ENCODE results near the gene LETM1. TPM values are rescaled to one million over a fixed set of nuclear protein-coding genes. Genes with fewer than 3 reads are reported as not detected.
A peak's percentile ranks its signal among the peaks of the same experiment; 100 is the strongest.

Gene LETM1
- total and polyA plus RNA-seq, 2 donors (not counting 1 experiment from before 2014, with no cell fraction given): 28.5 to 45.1 TPM

GRCh38 chr4:1899149-1900086 is 43.5 kb upstream of the LETM1 start:
- Histone ChIP-seq H3K36me3 (replicated peaks in 1 of 2; ENCODE audit: control extremely low read depth in 1 of 2, control insufficient read depth in 1 of 2, extremely low read depth in 1 of 2, insufficient read depth in 2 of 2, low read length in 1 of 2) (peaks cover 0 to 19% of the 10 kb centered on the region in 2 experiments), H3K4me2 (replicated peaks; ENCODE audit: low read depth, low read length, poor library complexity, severe bottlenecking) (peak overlapping the region; percentile 35), H3K4me1 (ENCODE audit: control insufficient read depth in 2 of 2, insufficient read depth in 2 of 2, low read length in 2 of 2) (peaks cover 5 to 9% of the 10 kb centered on the region in 2 donors), H3K4me3 (ENCODE audit: control extremely low read depth in 1 of 5, extremely low read depth in 1 of 5, insufficient read depth in 1 of 5, low read depth in 2 of 5, low read length in 4 of 5) (no peak overlapping the region), H3K9ac (ENCODE audit: low read length) (no peak overlapping the region), H4K20me1 (ENCODE audit: control insufficient read depth, insufficient read depth, low read length, poor library complexity, severe bottlenecking) (peaks cover 16% of the 10 kb centered on the region), H3K27ac (ENCODE audit: low read length in 2 of 2) (no peak overlapping the region), H3K9me3 (ENCODE audit: control extremely low read depth in 1 of 3, control insufficient read depth in 2 of 3, insufficient read depth in 1 of 3, low read length in 2 of 3) (no peaks in the 10 kb centered on the region), H3K79me2 (ENCODE audit: control insufficient read depth, insufficient read depth, low read length) (peaks cover 63% of the 10 kb centered on the region), H2AFZ (ENCODE audit: insufficient read depth, low read depth, low read length, poor library complexity, severe bottlenecking) (peak overlapping the region; percentile 61), H3K27me3 (replicated peaks in 1 of 4; ENCODE audit: control extremely low read depth in 1 of 4, control insufficient read depth in 3 of 4, insufficient read depth in 4 of 4, low read length in 3 of 4) (no peaks in the 10 kb centered on the region)
- peak; percentile 87 for DNase-seq
- H3K9me3 Mint-ChIP-seq (ENCODE audit: insufficient read depth): no peaks in the 10 kb centered on the region
- peak; percentile 98 for ATAC-seq (ENCODE audit: low read depth)
- CTCF ChIA-PET: interaction anchor here (0.6 to 8.0 kb wide), 34 partner anchors 9 to 542 kb away, joined by 3 to 120 read pairs (median 5); partner anchors contain the start of genes LETM1 and NSD2
- peaks cover 9% of the 10 kb centered on the region for H3K4me1 Mint-ChIP-seq
- POLR2A ChIA-PET: interaction anchor here (0.6 kb wide), 2 partner anchors 11 to 132 kb away, joined by 4 to 14 read pairs; no protein-coding TSS in a partner anchor
- no peaks in the 10 kb centered on the region for H3K27me3 Mint-ChIP-seq
- intact Hi-C loops (cut with micrococcal nuclease): loop anchor here (1.0 kb wide), 4 partner anchors 28 to 153 kb away; partner anchors contain the start of genes LETM1 and NSD2
- no peak overlapping the region for H3K4me3 Mint-ChIP-seq
- peak; percentile 92 for TF ChIP-seq CTCF (IDR thresholded peaks at IDR 0.05)
- TF ChIP-seq EZH2 (IDR thresholded peaks at IDR 0.05; ENCODE audit: borderline replicate concordance, insufficient read depth, low read depth, low read length, poor library complexity, severe bottlenecking): no peak
- H3K27ac Mint-ChIP-seq: no peak overlapping the region
- 35% methylated on average over 14 of the region's 15 CpGs for WGBS (ENCODE audit: insufficient coverage)
